ENCODE measurements around the gene TST.
A peak's percentile ranks its signal among the peaks of the same experiment; 100 is the strongest.

TST gene

GRCh38 chr22:37053310-37054055 lies 34.2 kb upstream of the TST start:
- DNase-seq = no peak

DNA sequence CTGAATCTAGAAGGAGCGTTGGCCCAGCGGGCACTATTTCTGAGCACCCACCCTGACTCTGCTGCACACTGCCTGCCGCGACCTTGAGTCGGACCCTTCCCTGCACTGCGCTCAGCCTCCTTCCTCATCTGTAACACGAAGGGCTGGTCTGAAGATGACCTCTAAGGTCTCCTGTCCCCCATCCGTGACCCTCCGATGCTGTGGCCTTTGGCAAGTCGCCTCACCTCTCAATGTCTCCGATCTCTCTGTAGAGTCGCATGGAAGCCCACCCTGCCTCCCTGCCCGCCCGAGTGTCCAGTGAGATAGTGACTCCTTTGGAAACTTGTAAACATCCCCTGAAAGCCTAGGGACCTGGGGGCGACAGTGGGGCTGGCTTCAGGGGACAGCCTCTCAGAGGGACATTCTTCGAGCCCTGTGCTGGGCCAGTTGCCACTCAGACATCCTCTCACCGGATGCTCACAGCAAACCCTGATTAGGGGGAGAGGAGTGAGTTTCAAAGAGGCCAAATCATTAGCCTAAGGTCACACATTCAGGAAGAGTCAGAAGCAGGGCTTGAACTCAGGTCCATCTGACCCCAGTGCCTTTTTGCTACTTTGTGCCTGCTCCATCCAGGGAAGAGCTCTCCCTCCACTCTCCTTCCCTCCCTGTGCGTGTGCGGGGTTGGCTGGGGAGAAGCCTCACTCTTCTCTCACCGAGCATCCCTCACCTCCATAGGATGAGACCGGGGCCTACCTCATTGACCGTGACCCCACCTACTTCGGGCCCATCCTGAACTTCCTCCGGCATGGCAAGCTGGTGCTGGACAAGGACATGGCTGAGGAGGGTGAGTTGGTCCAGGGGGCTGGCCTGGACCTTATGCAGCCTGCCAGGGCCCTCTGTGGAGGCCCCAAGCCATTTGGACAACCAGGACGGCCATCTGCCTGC lies 33.4 kb upstream of the TST start:
- DNase-seq = no peak

DNA sequence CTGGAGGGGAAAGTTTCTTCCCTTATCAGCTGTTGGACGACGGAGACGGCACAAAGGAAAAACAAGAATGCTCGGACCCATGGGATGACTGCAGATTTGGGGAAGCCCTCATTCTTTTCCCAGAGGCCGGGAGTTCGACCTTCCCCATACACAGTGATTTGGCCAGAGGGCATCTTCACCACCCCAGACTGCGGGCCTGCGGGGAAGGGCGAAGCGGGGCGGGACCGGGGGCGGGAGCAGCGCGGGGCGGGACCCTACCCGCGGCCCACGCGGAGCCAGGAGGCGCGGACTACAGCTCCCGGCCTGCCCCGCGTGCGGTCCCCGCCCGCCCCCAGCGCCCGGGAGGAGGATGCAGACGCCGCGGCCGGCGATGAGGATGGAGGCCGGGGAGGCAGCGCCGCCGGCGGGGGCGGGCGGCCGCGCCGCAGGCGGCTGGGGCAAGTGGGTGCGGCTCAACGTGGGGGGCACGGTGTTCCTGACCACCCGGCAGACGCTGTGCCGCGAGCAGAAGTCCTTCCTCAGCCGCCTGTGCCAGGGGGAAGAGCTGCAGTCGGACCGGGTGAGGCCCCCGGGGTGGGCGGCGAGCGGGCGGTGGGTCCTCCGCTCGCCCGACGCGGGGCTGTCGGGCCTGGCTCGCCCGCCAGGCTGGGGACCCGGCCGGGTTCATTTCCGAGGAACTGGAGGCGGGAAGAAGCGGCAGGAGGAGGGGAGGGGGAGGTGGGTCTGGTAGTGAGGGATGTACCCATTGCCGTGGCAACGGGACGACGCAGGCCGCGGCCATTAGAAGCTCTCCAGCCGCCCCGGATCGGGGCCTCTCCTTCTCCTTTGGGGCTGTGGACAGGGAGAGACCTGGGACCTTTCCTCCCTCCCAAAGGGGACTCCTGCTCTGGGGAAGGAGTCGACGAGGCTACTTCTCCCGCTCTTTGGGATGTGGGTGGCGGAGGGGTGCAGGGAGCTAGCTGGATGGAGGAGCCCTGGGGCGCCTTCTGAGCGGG lies 32.4 kb upstream of the TST start, which contains the start of gene KCTD17:
TSS of gene KCTD17 (plus strand) at position 352 of the 995 bp plus-strand sequence. CDS start at position 371, 19 bp downstream.
- peak; percentile 61 for DNase-seq

GRCh38 chr22:37050913-37051312 lies 31.7 kb upstream of the TST start:
- DNase-seq = no peak

DNA sequence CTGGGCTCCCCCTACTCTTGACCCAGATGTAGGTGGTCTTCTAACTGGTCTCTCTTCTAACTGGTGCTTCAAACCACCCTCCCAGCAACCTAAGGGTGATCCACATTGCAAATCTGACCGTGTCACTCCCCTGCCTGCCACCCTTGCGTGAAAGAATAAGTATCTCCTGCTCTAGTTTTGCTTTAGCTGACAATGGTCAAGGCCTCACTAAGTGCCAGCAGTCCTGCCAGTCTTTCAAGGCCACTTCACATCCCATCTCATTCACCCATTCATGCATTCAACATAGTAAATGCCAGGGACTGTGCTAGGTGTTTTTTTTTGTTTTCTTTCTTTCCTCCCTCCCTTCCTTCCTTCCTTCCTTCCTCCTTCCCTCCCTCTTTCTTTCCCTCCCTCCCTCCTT lies 30.0 kb upstream of the TST start:
- no peak for DNase-seq

- no peak for DNase-seq
Measured at GRCh38 chr22:37048133-37048532, 28.9 kb upstream of the TST start.

GRCh38 chr22:37047006-37047405 lies 27.8 kb upstream of the TST start:
- no peak for DNase-seq

DNA sequence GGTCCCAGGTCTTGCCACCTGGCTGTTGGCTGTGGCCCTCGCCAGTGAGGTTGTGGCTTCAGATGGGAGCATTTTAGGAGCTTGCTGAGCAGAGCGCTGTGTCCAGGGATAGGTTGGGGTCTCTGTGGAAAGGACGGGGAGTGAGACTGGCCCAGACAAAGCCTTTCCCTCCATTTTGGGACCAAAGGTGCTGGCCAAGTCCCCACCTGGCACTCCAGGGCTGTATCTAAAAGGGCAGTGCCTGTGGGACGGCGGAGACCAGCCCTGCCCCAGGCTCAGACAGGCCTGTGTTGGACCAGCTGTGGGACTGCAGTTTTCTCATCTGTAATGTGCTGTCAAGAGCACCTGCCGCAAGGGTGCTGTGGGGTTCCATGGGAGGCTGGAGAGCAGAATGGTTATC lies 27.3 kb upstream of the TST start:
- DNase-seq = no peak

GRCh38 chr22:37045958-37046357 lies 26.7 kb upstream of the TST start:
- no peak for DNase-seq

- no peak for DNase-seq
Measured at GRCh38 chr22:37044634-37045625, 25.7 kb upstream of the TST start.

DNA sequence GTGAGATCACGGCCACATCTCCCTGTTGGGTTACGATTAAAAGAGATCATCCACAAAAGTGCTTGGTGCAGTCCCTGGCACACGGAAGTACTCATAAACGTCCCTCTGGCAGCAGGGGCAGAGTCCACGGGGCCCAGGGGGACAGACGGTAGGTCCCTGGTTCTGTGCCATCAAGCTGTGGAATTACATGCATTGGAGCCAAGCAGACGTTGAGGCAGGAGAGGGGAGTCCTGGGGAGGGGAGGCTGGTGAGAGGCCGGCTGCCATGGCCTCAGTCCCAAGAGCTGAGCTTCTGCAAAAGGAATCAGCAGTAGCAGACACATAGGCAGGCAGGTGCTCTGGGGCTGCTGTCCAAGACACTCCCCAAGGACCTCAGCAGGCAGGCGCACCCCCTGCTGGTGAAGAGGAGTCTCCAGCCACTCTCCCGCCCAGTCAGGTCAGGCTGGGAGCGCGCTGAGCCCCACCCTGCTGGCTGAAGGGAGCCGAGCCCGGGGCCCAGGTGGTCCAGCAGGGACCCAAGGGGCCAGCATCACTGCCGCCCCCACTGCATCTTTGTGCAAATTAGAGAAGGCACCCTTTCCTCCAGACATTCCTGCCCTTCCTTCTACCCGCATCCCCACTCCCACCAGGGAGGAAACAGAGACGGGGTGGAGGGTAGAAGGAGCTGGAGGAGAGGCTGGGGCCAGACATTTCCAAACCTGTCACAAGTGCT lies 24.7 kb upstream of the TST start:
- peak; percentile 16 for DNase-seq

GRCh38 chr22:37043209-37043827 lies 24.1 kb upstream of the TST start:
- DNase-seq = no peak

- no peak for DNase-seq
Measured at GRCh38 chr22:37039466-37039865, 20.2 kb upstream of the TST start.

- no peak for DNase-seq
Measured at GRCh38 chr22:37037669-37038068, 18.4 kb upstream of the TST start.

- DNase-seq = no peak
Measured at GRCh38 chr22:37036655-37037377, 17.6 kb upstream of the TST start.

DNA sequence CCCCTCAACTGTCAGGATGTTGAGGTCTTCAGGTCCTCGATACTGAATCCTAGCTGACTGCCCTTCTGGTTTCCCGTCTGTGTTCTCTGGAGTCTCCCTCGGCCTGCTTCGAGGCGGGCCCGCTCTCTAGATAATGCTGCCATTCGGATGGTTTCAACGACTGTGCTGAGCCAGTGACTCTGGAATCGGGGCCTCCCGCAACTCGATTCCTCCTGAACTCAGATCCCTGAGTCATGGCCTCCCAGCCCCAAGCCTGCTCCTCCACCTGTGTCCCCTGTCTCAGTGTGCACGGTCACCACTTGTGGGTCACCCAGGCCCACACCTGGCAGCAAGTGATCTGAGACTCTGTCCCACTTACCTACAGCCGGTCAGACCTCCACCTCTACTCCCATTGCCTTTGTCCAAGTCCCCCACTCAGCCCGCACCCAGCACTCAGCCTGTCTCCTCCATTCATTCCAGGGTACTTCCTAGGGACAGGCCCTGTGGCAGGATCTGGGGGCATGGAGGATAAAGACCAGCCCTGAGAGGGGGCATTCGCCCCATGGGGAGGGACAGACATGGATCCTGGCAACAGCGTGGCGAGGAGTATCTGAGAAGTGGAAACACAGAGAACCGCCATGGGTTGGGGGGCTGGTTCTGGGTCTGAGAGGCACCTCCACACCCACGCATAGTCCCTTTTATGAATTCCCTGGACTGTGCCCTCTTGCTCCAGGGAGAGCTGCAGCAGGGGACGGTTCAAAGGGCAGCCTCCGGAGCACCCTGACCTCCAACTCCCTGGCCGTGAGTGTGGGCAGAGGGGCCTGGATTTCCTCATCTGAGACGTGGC lies 14.6 kb upstream of the TST start:
- DNase-seq = no peak

DNA sequence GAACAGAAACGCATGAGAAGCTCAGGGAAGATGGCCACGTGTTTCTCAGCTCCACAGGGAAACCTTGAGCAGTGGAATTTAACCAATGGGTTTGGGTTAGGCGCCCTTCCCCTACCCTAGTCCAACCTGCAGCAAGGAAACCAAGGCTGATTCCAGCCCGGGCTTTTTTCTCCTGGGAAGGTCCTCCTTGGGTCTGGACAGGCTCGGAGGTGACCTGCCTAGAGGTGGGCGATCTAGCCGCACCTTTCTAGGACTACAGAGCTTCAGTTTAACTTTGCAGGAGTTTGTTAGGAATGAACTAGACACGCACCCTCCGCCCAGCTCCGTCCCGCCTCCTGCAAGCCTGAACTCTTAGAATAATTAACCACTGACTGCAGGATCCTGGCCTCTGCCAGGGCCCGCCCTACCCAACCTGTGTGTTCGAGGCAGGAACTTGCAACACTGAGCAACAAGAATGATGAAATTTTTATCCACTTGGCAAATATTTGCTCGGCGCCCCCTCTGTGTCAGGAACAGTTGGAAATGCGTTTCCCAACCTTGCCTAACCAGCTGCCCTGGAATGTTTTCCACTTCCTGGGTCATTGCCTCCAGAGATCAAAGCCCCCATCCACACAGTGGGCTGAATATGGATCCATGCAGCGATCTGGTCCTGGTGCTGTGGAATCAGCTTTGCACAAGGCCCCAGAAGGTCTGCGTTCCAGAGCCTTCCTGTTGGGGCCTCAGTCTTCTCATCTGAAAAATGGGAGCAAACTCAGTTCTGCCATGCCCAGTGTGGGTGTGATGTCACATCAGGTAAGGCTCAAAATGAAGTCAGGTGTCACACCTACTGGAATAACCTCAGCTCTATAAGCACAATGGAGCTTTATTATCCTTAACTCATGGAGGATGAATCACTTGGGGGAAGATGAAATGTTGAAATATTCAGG lies 13.6 kb upstream of the TST start:
- no peak for DNase-seq

Measured in T-helper 9 cell (primary cell).